GM18505 (cell line): ENCODE data around the gene HNRNPC.
"Not testable (repeated sequence)": the region's sequence is repeated elsewhere in the genome, so short reads cannot be mapped to it uniquely, and the experiment has no call there.

Experiments
- ATAC-seq: cut with Tn5 transposase; IDR thresholded peaks from one replicate; pipeline ENCODE4 v1.9.1; 2021; ENCODE audit not compliant: unreplicated experiment
- POLR2A ChIP-seq: IDR thresholded peaks from 4 replicates; pipeline ENCODE4 v1.6.1; 2011; ENCODE audit warnings: borderline replicate concordance; ENCODE audit not compliant: insufficient read depth, insufficient read length; ENCODE audit errors: extremely low read depth

HNRNPC gene

DNA sequence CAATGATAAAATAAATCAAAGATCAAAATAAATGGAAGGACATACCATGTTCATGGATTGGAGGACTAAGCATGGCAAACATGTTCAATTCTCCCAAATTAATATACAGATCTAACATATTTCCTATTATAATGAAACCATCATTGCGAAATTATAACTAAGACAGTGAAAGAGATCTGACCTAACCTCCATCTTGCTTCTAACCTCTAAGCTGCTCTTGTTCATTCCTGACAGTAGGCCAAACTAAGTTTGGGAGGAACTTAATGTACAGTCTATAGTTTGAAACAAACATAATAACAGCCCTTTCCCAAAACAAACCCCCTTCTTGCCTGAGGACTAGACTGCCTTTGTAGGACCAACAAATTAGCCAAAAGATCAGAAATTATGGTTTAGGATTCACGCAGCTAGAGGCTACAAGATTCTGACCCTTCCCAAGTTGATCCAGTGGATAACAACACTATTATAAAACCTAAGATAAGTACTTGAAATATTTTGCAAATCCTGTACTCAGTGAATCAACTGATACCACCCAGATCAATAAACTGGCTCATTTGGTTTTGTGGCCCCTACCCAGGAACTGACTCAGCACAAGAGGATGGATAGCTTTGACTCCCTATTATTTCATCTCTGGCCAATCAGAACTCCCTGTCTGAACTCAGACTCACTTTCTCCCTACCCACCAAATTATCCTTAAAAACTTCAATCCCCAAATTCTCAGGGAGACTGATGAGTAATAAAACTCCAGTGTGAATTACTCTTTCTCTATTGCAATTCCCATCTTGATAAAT is 71.6 kb downstream of the HNRNPC start:
- no peak for TF ChIP-seq POLR2A
- no peak for ATAC-seq

GRCh38 chr14:21194597-21194996 is 74.6 kb downstream of the HNRNPC start:
- no peak for ATAC-seq
- TF ChIP-seq POLR2A: no peak

DNA sequence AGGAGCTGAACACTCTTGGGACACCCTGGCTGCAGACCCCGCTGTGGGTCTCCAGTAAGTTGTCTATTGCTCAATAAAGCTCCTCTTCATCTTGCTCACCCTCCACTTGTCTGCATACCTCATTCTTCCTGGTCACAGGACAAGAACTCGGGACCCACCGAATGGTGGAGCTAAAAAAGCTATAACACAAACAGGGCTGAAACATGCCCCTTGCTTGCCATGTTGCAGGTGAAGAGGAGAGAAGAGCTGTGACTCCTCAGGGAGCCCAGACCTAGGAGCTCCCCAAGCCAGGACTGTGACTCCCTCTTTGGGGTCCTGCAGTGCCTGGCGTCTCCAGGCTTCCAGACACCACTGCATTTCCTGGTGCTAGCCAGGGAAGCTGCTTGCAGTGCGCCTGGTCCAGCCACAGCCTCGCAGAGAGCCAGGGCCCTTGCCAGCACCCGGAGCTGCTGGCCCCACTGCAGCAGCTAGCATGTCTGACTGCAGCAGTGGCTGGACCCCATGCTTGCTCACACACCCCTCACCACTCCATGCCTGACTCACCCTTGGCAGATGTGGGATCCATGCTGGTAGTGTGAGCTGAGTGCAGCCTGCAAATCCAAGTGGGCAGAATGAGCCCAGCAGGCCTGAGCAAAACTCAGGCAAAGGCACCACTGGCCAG is 76.2 kb downstream of the HNRNPC start:
- TF ChIP-seq POLR2A: no peak
- no peak for ATAC-seq

- TF ChIP-seq POLR2A: no peak
- ATAC-seq: no peak
Measured at GRCh38 chr14:21192447-21192822, 76.8 kb downstream of the HNRNPC start.

DNA sequence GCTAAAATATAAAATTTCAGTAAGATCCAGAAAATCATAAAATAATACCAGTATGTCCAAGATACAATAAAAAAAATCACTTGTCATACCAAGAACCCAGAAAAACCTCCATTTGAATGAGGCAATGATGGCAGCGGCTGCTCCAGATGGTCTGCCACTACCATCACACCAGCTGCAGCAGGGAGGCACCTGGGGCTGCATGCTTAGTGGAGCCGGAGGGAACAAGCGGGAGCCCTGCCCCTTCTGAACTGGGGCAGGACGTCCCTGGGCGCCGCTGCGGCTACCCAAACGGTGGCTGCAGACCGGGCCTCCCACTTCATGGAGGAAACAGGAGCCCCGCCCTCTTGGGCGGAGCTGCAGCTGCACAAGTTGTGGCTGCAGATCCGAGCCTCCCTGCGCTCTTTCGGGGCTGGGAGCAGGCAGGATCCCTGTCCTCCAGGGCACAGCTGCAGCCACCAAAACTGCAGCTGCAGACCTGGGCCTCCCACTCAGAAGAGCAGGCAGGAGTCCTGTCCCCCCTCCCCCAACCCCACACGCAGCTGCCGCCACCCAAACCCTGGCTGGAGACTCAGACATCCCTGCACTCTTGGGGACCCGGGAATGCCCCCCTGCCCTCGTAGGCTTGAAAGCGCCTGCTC is 77.3 kb downstream of the HNRNPC start:
- TF ChIP-seq POLR2A: no peak
- peak; percentile 84 for ATAC-seq

- TF ChIP-seq POLR2A: no peak
- peak; percentile 12 for ATAC-seq
Measured at GRCh38 chr14:21191261-21191808, 77.9 kb downstream of the HNRNPC start.

- ATAC-seq: no peak
Measured at GRCh38 chr14:21185491-21185890, 83.8 kb downstream of the HNRNPC start.

GRCh38 chr14:21184254-21184653 is 85.0 kb downstream of the HNRNPC start:
- ATAC-seq: no peak
- no peak for TF ChIP-seq POLR2A

More at GRCh38 chr14:21185491-21185890, 83.8 kb downstream of the HNRNPC start:
- no peak for TF ChIP-seq POLR2A

GRCh38 chr14:21182166-21182565 is 87.1 kb downstream of the HNRNPC start:
- no peak for ATAC-seq
- no peak for TF ChIP-seq POLR2A

DNA sequence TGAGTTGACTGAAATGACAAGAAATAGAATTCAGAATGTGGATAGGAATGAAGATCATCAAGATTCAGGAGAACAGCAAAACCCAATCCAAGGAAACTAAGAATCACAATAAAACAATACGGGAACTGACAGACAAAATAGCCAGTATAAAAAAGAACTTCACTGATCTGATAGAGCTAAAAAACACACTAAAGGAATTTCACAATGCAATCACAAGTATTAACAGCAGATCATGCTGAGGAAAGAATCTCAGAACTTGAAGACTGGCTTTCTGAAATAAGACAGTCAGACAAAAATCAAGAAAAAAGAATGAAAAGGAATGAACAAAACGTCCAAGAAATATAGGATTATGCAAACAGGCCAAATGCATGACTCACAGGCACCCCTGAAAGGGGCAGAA is 98.1 kb downstream of the HNRNPC start:
- ATAC-seq: no peak
- TF ChIP-seq POLR2A: no peak

DNA sequence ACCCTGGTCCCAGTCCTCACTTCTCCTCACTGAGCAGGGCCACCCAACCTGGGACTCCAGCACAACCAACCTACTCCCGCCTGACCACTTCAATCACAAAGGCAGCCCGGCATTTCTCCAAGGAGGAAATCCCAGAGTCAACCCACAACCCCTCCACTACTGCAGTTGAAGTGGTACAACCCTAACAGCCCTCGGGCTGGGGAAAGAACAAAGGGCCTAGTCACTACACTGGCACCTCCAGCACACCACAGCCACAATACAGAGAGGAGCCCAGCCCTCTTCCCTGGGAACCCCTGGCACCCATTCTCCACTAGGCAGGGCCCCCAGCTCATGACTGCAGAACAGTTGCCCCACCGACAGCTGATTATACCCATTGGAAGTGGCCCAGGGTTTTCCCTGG is 99.7 kb downstream of the HNRNPC start:
- no peak for TF ChIP-seq POLR2A
- no peak for ATAC-seq

DNA sequence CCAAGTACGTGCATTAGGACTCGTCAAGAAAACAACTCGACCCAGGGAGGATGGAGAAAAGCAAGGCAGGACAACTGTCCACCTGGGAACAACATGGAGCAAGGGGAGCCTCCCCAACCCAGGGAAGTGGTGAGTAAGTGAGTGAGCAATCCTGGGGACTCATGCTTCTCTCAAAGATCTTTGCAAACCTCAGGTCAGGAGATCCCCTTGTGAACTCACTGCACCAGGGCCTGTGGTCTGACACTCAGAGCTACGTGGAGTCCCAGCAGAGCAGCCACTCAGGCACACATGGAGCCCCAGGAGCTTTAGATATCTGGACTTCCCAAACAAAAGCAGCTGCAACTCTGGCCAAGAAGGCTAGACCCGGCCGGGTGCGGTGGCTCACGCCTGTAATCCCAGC is 101.2 kb downstream of the HNRNPC start:
- TF ChIP-seq POLR2A: no peak
- no peak for ATAC-seq

- ATAC-seq: not testable (repeated sequence)
Measured at GRCh38 chr14:21165670-21166069, 103.6 kb downstream of the HNRNPC start.

- not testable (repeated sequence) for ATAC-seq
Measured at GRCh38 chr14:21165002-21165605, 104.1 kb downstream of the HNRNPC start.

DNA sequence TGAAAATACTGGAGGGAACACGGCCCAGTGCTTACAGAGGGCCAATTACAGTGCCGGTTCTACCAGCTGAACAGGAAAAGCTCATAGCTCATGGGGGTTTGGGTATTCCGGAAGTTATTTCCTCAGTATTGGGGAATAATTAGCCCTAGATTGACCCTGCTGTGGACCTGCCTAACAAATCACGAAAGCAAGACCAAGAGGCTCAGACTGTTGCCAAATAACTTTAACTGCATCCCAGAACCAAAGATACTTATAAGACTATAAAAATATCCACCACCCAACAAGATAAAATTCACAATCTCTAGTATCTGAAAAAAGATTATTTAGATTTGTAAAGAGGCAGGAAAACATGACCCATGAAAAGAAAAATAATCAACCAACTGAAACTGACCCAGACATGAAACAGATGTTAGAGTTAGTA is 105.4 kb downstream of the HNRNPC start:
- no peak for ATAC-seq
- no peak for TF ChIP-seq POLR2A
